ENCODE measurements around the gene TNS3.

DNA sequence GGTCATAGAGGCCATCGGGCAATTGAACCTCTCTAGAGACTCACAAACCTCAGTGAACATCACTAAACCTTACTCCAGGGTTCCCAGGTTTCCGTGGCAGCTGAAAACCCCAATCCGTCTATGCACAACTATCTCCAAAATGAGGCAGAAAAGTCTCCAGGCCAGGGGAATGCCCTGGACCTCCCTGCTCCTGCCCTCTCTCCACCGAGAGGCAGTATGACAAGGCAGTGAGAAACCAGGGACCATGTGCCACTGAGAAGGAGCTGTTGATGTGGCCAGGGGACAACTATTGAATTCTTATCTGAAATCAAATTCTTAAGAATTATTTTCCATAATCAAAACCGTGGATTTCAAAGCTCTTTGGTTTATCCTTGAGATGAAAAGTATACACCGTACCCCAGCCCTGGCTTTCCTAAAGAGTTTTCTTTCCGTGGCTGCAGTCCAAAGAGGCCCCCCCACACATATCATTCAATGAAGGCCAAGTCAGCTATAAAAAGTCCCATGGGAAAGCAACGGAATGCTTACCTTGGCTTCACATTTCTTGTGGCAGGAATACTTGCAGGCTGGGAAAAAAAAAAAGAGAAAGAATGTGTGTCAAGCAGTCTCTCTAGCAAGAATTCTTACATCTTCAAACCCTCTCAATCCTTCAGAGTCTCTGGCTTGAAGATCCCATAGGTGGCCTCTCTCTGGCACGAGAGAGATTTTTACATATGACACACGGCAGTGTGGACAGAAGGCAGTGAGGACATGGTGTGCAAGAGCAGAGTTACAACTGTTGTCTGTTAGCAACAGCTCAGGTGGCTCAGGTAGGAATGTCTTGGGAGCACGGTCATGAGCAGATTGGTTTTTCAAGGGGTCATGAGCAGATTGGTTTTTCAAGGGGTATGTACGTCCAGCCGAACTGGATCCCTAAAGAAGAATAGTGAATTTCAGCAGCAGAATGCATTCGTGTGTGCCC lies 75.2 kb downstream of the TNS3 start:
- TF ChIP-seq ZNF239 (CRISPR knock-in tag; IDR thresholded peaks at IDR 0.05) (no peak), NFIC (IDR thresholded peaks at IDR 0.05) (no peak), SP1 (CRISPR knock-in tag; IDR thresholded peaks at IDR 0.05) (no peak), NBN (IDR thresholded peaks at IDR 0.05; ENCODE audit: low read depth) (no peak), FOXP1 (CRISPR knock-in tag; IDR thresholded peaks at IDR 0.05) (no peak), BRD4 (IDR thresholded peaks at IDR 0.05) (no peak), SETDB1 (IDR thresholded peaks at IDR 0.05; ENCODE audit: low read length) (no peak), ETV6 (IDR thresholded peaks at IDR 0.05; ENCODE audit: borderline replicate concordance in 1 of 2, low read depth in 2 of 2, low read length in 1 of 2) (no peak), ETV6 (CRISPR knock-in tag; IDR thresholded peaks at IDR 0.05; ENCODE audit: borderline replicate concordance) (no peak), SMAD1 (IDR thresholded peaks at IDR 0.05; ENCODE audit: low read depth, low read length, partially characterized antibody) (no peak), JUNB (CRISPR knock-in tag; conservative IDR thresholded peaks at IDR 0.05) (no peak), RBBP5 (IDR thresholded peaks at IDR 0.05; ENCODE audit: borderline replicate concordance, insufficient read depth, low read length, poor library complexity, severe bottlenecking) (no peak)
- TF ChIP-seq, protein P1, sequence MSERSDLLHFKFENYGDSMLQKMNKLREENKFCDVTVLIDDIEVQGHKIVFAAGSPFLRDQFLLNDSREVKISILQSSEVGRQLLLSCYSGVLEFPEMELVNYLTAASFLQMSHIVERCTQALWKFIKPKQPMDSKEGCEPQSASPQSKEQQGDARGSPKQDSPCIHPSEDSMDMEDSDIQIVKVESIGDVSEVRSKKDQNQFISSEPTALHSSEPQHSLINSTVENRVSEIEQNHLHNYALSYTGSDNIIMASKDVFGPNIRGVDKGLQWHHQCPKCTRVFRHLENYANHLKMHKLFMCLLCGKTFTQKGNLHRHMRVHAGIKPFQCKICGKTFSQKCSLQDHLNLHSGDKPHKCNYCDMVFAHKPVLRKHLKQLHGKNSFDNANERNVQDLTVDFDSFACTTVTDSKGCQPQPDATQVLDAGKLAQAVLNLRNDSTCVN (CRISPR knock-in tag; IDR thresholded peaks at IDR 0.05), result no peak
- TF ChIP-seq, protein P2, sequence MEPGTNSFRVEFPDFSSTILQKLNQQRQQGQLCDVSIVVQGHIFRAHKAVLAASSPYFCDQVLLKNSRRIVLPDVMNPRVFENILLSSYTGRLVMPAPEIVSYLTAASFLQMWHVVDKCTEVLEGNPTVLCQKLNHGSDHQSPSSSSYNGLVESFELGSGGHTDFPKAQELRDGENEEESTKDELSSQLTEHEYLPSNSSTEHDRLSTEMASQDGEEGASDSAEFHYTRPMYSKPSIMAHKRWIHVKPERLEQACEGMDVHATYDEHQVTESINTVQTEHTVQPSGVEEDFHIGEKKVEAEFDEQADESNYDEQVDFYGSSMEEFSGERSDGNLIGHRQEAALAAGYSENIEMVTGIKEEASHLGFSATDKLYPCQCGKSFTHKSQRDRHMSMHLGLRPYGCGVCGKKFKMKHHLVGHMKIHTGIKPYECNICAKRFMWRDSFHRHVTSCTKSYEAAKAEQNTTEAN (CRISPR knock-in tag; IDR thresholded peaks at IDR 0.05), result no peak
- TF ChIP-seq, protein P3, sequence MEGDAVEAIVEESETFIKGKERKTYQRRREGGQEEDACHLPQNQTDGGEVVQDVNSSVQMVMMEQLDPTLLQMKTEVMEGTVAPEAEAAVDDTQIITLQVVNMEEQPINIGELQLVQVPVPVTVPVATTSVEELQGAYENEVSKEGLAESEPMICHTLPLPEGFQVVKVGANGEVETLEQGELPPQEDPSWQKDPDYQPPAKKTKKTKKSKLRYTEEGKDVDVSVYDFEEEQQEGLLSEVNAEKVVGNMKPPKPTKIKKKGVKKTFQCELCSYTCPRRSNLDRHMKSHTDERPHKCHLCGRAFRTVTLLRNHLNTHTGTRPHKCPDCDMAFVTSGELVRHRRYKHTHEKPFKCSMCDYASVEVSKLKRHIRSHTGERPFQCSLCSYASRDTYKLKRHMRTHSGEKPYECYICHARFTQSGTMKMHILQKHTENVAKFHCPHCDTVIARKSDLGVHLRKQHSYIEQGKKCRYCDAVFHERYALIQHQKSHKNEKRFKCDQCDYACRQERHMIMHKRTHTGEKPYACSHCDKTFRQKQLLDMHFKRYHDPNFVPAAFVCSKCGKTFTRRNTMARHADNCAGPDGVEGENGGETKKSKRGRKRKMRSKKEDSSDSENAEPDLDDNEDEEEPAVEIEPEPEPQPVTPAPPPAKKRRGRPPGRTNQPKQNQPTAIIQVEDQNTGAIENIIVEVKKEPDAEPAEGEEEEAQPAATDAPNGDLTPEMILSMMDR (IDR thresholded peaks at IDR 0.05 in 2 of 3, conservative IDR thresholded peaks at IDR 0.05 in 1 of 3; ENCODE audit: insufficient read depth in 2 of 3, low read depth in 1 of 3, low read length in 3 of 3), result no peak
